Psoas muscle (tissue), 8 donors: ENCODE data around the gene ADAM11. TPM values are rescaled to one million over a fixed set of nuclear protein-coding genes. Genes with fewer than 3 reads are reported as not detected.
A peak's percentile ranks its signal among the peaks of the same experiment; 100 is the strongest.

Experiments used
- ATAC-seq, 4 donors: fragments of 200-7000 bp; cut with Tn5 transposase; one replicate each; pipeline ENCODE4 v1.9.1; 2020; ENCODE audit warnings: moderate library complexity in 3 of 4, mild to moderate bottlenecking in 2 of 4
- DNase-seq, 2 donors: peaks; one replicate each; pipeline ENCODE4 v3.0.0-alpha.2; 2020
- H3K27ac ChIP-seq: fragments of 200-600 bp; one replicate; pipeline ENCODE4 v1.8.0; 2022
- H3K27me3 ChIP-seq, 3 donors: fragments of 200-600 bp in 1 of 3; one replicate each; pipeline versions ENCODE4 v1.6.1 to v1.8.0; 2013 to 2022; ENCODE audit warnings: low read length in 2 of 3, mild to moderate bottlenecking in 2 of 3, moderate library complexity in 1 of 3; ENCODE audit not compliant: insufficient read depth in 3 of 3
- H3K36me3 ChIP-seq, 2 donors: fragments of 200-600 bp in 1 of 2; one replicate each; pipeline versions ENCODE4 v1.6.1 to v1.8.0; 2013 to 2022; ENCODE audit warnings: low read depth in 1 of 2, mild to moderate bottlenecking in 1 of 2, moderate library complexity in 1 of 2; ENCODE audit not compliant: insufficient read depth in 1 of 2
- H3K4me1 ChIP-seq: fragments of 200-600 bp; one replicate; pipeline ENCODE4 v1.8.0; 2022
- H3K4me3 ChIP-seq: fragments of 200-600 bp; one replicate; pipeline ENCODE4 v1.8.0; 2022; ENCODE audit warnings: mild to moderate bottlenecking
- H3K9me3 ChIP-seq: fragments of 200-600 bp; one replicate; pipeline ENCODE4 v1.8.0; 2022
- WGBS, 3 donors: extraction: QIAGEN DNeasy Blood & Tissue Kit; methylation state at CpG; one replicate each; pipeline versions ENCODE4 v1.1.6 to v1.1.7; 2013; 5-methylcytosine and 5-hydroxymethylcytosine counted together
- intact Hi-C, 2 donors: fragments of 100-400 bp; cut with DNase I; formaldehyde crosslinking; loops; one replicate each; pipeline versions ENCODE4 v1.11.0 to v1.14.2; 2022
- polyA plus RNA-seq, 3 donors: library from polyadenylated mRNA; stranded (reverse); fragments of 200-250 nt; gene quantifications; one replicate each; pipeline ENCODE4 v1.2.3, GENCODE V29; 2013
- total RNA-seq, 4 donors: library from RNA; stranded (reverse); fragmentation: NEBNext Ultra II Directional in 2 of 4; extraction: Animal tissue kit (Norgen Biotek cat#: 25700) in 2 of 4; gene quantifications; one replicate each; pipeline versions ENCODE4 v1.2.1 to v1.2.4, GENCODE V29; 2021 to 2023
- TF ChIP-seq, protein P1 (sequence below): fragments of 200-600 bp; IDR thresholded peaks from one replicate; pipeline ENCODE4 v1.8.0; 2022; ENCODE audit warnings: antibody characterized with exemption
- donor health status: healthy with polysubstance abuse.
- donor health status: DM: no; HTN: no; CAD: no; lungs with moderate emphysema.
- donor health status: Bipolar disorder and iron deficiency.
- donor health status: healthy.
- donor health status: DM: yes; HTN: yes; CAD: no.
- donor health status: DM: no; HTN: no; CAD: no.
- donor health status: DM: no; HTN: no; CAD: no.
- donor health status: DM: yes; HTN: yes; CAD: no.

Gene ADAM11
- total and polyA plus RNA-seq, 7 donors: 0.03 to 0.26 (median 0.15) TPM; not detected in 2

GRCh38 chr17:44793885-44794842, 35.4 kb downstream of the ADAM11 start:
- no peak overlapping the region for H3K4me3 ChIP-seq
- peak overlapping the region; percentile 65 for H3K27ac ChIP-seq
- 24 to 33% (median 30%) methylated on average over 18 of the region's 18 CpGs for WGBS, 3 donors
- DNase-seq: no peak
- peak; percentile 38 to 60 (median 46) for ATAC-seq
- H3K9me3 ChIP-seq: no peaks in the 10 kb centered on the region
- no peaks in the 10 kb centered on the region for H3K36me3 ChIP-seq
- intact Hi-C loops: no loop called here
- H3K27me3 ChIP-seq: no peaks in the 10 kb centered on the region
- TF ChIP-seq, protein P1, sequence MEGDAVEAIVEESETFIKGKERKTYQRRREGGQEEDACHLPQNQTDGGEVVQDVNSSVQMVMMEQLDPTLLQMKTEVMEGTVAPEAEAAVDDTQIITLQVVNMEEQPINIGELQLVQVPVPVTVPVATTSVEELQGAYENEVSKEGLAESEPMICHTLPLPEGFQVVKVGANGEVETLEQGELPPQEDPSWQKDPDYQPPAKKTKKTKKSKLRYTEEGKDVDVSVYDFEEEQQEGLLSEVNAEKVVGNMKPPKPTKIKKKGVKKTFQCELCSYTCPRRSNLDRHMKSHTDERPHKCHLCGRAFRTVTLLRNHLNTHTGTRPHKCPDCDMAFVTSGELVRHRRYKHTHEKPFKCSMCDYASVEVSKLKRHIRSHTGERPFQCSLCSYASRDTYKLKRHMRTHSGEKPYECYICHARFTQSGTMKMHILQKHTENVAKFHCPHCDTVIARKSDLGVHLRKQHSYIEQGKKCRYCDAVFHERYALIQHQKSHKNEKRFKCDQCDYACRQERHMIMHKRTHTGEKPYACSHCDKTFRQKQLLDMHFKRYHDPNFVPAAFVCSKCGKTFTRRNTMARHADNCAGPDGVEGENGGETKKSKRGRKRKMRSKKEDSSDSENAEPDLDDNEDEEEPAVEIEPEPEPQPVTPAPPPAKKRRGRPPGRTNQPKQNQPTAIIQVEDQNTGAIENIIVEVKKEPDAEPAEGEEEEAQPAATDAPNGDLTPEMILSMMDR: no peak
- H3K4me1 ChIP-seq: peaks cover 10% of the 10 kb centered on the region

GRCh38 chr17:44794851-44795413, 36.1 kb downstream of the ADAM11 start:
- TF ChIP-seq, protein P1: no peak
- H3K9me3 ChIP-seq: no peaks in the 10 kb centered on the region
- H3K36me3 ChIP-seq: no peaks in the 10 kb centered on the region
- H3K4me3 ChIP-seq: no peak overlapping the region
- intact Hi-C loops: loop anchor here in 1 of 2 donors (5.0 kb wide), 1 partner anchor 37 kb away; the partner anchor contains the start of gene GJC1
- no peaks in the 10 kb centered on the region for H3K27me3 ChIP-seq
- DNase-seq (no peak), ATAC-seq (peak; percentile 57 to 70 (median 60))
- H3K4me1 ChIP-seq: peaks cover 10% of the 10 kb centered on the region
- 54 to 60% (median 58%) methylated on average over 10 of the region's 10 CpGs for WGBS, 3 donors
- H3K27ac ChIP-seq: peak overlapping the region; percentile 65

DNA sequence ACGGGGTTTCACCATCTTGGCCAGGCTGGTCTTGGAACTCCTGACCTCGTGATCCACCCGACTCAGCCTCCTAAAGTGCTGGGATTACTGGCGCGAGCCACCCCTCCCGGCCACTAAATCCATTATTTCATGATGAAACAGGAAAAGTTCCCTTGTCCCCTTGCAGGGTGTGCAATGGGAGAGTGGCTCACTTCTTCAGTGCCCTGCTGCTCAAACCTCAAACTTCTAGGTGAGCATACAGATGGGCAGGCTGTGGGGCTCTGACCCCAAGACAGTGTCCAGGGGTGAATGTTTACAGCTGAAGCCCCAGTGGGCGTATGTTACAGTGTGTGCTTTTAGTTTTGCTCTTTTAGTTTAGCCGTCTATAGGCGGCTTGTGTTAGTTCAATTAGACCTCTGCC, 36.6 kb downstream of the ADAM11 start:
- peak overlapping the region; percentile 65 for H3K27ac ChIP-seq
- DNase-seq: no peak
- no peak for ATAC-seq
- TF ChIP-seq, protein P1: no peak
- intact Hi-C loops: loop anchor here in 1 of 2 donors (5.0 kb wide), 1 partner anchor 37 kb away; the partner anchor contains the start of gene GJC1
- peaks cover 10% of the 10 kb centered on the region for H3K4me1 ChIP-seq
- no peaks in the 10 kb centered on the region for H3K9me3 ChIP-seq
- no peak overlapping the region for H3K4me3 ChIP-seq
- 77 to 89% (median 78%) methylated on average over 9 of the region's 9 CpGs for WGBS, 3 donors
- H3K27me3 ChIP-seq: no peaks in the 10 kb centered on the region
- no peaks in the 10 kb centered on the region for H3K36me3 ChIP-seq

DNA sequence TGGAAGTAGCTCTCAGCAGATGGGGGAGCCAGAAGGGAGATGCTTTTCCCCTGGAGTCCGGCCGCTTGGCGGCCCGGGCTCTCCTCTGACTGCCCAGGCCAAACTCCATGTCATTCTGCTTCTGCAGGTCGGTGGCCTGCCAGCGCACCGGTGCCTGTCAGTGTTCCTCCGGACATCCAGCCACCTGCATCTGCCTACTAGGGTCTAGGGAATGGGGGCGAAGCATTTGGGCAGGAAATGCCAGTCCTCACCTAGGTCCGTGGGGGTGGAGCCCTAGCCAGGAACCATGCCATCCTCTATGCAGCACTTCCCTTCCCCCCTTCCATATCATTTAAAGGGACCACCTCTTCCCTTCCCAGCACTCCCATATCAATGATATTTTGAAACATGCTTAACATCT, 37.1 kb downstream of the ADAM11 start:
- no peak overlapping the region for H3K4me3 ChIP-seq

More for the DNA sequence above, 37.1 kb downstream of the ADAM11 start:
- ATAC-seq: no peak
- Histone ChIP-seq H3K36me3 (no peaks in the 10 kb centered on the region), H3K27ac (peak overlapping the region; percentile 65), H3K4me1 (peaks cover 10% of the 10 kb centered on the region), H3K27me3 (no peaks in the 10 kb centered on the region), H3K9me3 (no peaks in the 10 kb centered on the region)
- intact Hi-C loops: loop anchor here in 1 of 2 donors (5.0 kb wide), 1 partner anchor 36 kb away; the partner anchor contains the start of gene GJC1
- TF ChIP-seq, protein P1: no peak
- no peak for DNase-seq
- WGBS, 3 donors: 67 to 83% (median 78%) methylated on average over 10 of the region's 10 CpGs
